Heart left ventricle (tissue), 13 donors: Measurements from ENCODE around the gene DNAAF3.

Source experiments
- POLR2A ChIP-seq, 2 donors: fragments of 450-650 bp; IDR thresholded peaks; one replicate each; pipeline ENCODE4 v1.6.1; 2017; ENCODE audit warnings: antibody characterized with exemption in 2 of 2, mild to moderate bottlenecking in 2 of 2, moderate library complexity in 2 of 2
- TF ChIP-seq, protein P1 (sequence below), 12 donors: fragments of 200-600 bp; sonication (generic) in 4 of 12; IDR thresholded peaks; one replicate each; pipeline versions ENCODE4 v1.5.0 to v1.8.0; 2018 to 2022; ENCODE audit warnings: antibody characterized with exemption in 12 of 12, mild to moderate bottlenecking in 5 of 12
- donor health status: ischemic (EF 13 %, LVEDD 7.1; RV severe dilation, severe dysfunction).
- donor health status: DM: no; HTN: yes; CAD: no.
- donor health status: DM: no; HTN: no; CAD: no.
- donor health status: ischemic (EF 25% LVEDD 6.9; RV normal size, moderate dysfunction).
- donor health status: ischemic (EF 25% LVEDD 5.7; RV mildly dilated, moderate dysfunction).
- donor health status: ischemic (EF 35%, LVEDD 5.7; RV mildly dilated, moderate dysfunction).
- donor health status: nonischemic (EF 11% LVEDD 7.7; RV severe dilation, severe dysfunction).
- donor health status: DM: yes; HTN: yes; CAD: no.
- donor health status: PGD.
- donor health status: ischemic (EF 29% LVEDD 5.4; RV normal size, mild dysfunction).
- donor health status: nonischemic (EF 23%, LVEDD 6.1; RV moderate dilation, normal function).

DNA sequence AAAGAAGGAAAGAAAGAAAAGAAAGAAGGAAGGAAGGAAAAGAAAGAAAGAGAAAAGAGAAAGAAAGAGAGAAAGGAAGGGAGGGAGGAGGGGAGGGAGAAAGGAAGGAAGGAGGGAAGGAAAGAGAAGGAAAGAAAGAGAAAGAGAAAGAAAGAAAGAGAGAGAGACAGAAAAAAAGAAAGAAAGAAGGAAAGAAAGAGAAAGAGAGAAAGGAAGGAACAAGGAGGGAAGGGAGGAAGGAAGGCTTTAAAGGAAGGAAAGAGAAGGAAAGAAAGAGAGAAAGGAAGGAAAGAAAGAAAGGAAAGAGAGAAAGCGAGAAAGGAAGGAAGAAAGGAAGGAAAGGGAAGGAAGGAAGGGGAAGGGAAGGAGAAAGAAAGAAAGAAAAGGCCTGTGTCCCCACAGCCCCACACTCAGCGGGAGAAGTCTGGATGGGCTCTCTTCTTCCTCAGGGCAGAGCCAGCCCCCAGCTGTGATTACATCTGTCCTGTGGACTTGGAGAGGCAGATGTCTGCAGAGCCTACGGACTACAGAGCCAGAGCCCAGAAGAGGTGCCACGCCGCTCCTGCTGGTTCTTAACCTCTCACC lies 33.3 kb upstream of the DNAAF3 start:
- TF ChIP-seq POLR2A (IDR thresholded peaks at IDR 0.05) = no peak
- TF ChIP-seq, protein P1, sequence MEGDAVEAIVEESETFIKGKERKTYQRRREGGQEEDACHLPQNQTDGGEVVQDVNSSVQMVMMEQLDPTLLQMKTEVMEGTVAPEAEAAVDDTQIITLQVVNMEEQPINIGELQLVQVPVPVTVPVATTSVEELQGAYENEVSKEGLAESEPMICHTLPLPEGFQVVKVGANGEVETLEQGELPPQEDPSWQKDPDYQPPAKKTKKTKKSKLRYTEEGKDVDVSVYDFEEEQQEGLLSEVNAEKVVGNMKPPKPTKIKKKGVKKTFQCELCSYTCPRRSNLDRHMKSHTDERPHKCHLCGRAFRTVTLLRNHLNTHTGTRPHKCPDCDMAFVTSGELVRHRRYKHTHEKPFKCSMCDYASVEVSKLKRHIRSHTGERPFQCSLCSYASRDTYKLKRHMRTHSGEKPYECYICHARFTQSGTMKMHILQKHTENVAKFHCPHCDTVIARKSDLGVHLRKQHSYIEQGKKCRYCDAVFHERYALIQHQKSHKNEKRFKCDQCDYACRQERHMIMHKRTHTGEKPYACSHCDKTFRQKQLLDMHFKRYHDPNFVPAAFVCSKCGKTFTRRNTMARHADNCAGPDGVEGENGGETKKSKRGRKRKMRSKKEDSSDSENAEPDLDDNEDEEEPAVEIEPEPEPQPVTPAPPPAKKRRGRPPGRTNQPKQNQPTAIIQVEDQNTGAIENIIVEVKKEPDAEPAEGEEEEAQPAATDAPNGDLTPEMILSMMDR (IDR thresholded peaks at IDR 0.05) = no peak
